ENCODE results near the gene SEMA3D.

The SEMA3D gene

DNA sequence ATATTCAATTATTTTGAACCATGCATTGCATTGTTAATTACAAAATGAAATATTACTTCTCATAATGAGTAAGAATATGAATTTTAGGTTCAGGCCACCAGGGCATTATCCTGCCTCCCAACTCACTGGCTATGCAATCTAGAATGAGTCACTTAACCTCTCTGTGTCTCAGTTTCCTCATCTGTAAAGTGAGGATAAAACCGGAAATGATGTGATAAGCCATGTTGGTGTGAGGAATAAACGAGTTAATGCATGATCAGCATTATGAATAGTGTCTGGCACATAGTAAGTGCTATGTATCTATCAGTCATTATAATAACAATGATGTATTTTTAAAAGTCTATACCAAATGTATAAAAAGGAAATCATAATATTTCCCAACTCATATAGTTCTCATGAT lies 85.5 kb downstream of the SEMA3D start:
- Histone ChIP-seq H4K91ac (ENCODE audit: low read depth, low read length) (no peak overlapping the region), H3K27ac (ENCODE audit: low read depth, low read length) (no peak overlapping the region), H3K4me2 (ENCODE audit: low read length) (no peak overlapping the region), H2AK5ac (ENCODE audit: low read length) (no peak overlapping the region), H2BK12ac (ENCODE audit: low read length) (no peak overlapping the region), H4K12ac (ENCODE audit: low read depth, low read length) (no peak overlapping the region), H3K79me1 (ENCODE audit: low read length) (no peaks in the 10 kb centered on the region), H3K23ac (ENCODE audit: low read length) (no peak overlapping the region), H3K18ac (ENCODE audit: low read length) (no peak overlapping the region), H2BK120ac (ENCODE audit: insufficient read depth, low read length, poor library complexity) (no peak overlapping the region), H3K4ac (ENCODE audit: low read depth, low read length) (no peak overlapping the region), H2AFZ (ENCODE audit: insufficient read depth, low read length, poor library complexity) (no peak overlapping the region), H4K8ac (ENCODE audit: low read depth, low read length) (no peak overlapping the region), H3K14ac (ENCODE audit: low read length) (no peak overlapping the region), H3K27me3 (ENCODE audit: insufficient read depth, low read length) (no peaks in the 10 kb centered on the region), H3K9me3 (ENCODE audit: insufficient read depth, low read depth, low read length) (no peaks in the 10 kb centered on the region), H3K4me3 (ENCODE audit: low read depth, low read length) (no peak overlapping the region), H2BK5ac (ENCODE audit: low read depth, low read length, poor library complexity) (no peak overlapping the region), H3K9ac (ENCODE audit: low read length) (no peak overlapping the region), H3K4me1 (ENCODE audit: control insufficient read depth in 1 of 2, insufficient read depth in 2 of 2, low read length in 2 of 2) (peaks cover 0 to 2% of the 10 kb centered on the region in 2 experiments), H3K79me2 (ENCODE audit: control insufficient read depth, insufficient read depth, low read length, poor library complexity) (no peaks in the 10 kb centered on the region), H3K36me3 (ENCODE audit: control insufficient read depth in 1 of 2, insufficient read depth in 2 of 2, low read length in 2 of 2) (no peaks in the 10 kb centered on the region)
- DNase-seq = no peak
- WGBS (ENCODE audit: extremely low coverage, insufficient coverage, insufficient read length) = no CpG with 5 or more reads among the region's 2 CpGs

GRCh38 chr7:85097844-85098243 lies 89.0 kb downstream of the SEMA3D start:
- no peak for DNase-seq
- H2BK120ac ChIP-seq (ENCODE audit: insufficient read depth, low read length, poor library complexity) = no peak overlapping the region
- H2AFZ ChIP-seq (ENCODE audit: insufficient read depth, low read length, poor library complexity) = no peak overlapping the region
- no peaks in the 10 kb centered on the region for H3K36me3 ChIP-seq (ENCODE audit: control insufficient read depth in 1 of 2, insufficient read depth in 2 of 2, low read length in 2 of 2)
- no peak overlapping the region for H3K27ac ChIP-seq (ENCODE audit: low read depth, low read length)
- H3K4me2 ChIP-seq (ENCODE audit: low read length) = no peak overlapping the region
- no peak overlapping the region for H3K18ac ChIP-seq (ENCODE audit: low read length)
- no peaks in the 10 kb centered on the region for H3K4me1 ChIP-seq (ENCODE audit: control insufficient read depth in 1 of 2, insufficient read depth in 2 of 2, low read length in 2 of 2)
- no peak overlapping the region for H2BK5ac ChIP-seq (ENCODE audit: low read depth, low read length, poor library complexity)
- H4K12ac ChIP-seq (ENCODE audit: low read depth, low read length) = no peak overlapping the region
- no peak overlapping the region for H2AK5ac ChIP-seq (ENCODE audit: low read length)
- no peaks in the 10 kb centered on the region for H3K9me3 ChIP-seq (ENCODE audit: insufficient read depth, low read depth, low read length)
- no peaks in the 10 kb centered on the region for H3K79me1 ChIP-seq (ENCODE audit: low read length)
- no peak overlapping the region for H4K91ac ChIP-seq (ENCODE audit: low read depth, low read length)
- no peak overlapping the region for H3K23ac ChIP-seq (ENCODE audit: low read length)
- no peak overlapping the region for H3K9ac ChIP-seq (ENCODE audit: low read length)
- no peak overlapping the region for H3K14ac ChIP-seq (ENCODE audit: low read length)
- no peak overlapping the region for H3K4me3 ChIP-seq (ENCODE audit: low read depth, low read length)
- H3K4ac ChIP-seq (ENCODE audit: low read depth, low read length) = no peak overlapping the region
- H3K27me3 ChIP-seq (ENCODE audit: insufficient read depth, low read length) = no peaks in the 10 kb centered on the region
- no peak overlapping the region for H2BK12ac ChIP-seq (ENCODE audit: low read length)
- H4K8ac ChIP-seq (ENCODE audit: low read depth, low read length) = no peak overlapping the region
- no peaks in the 10 kb centered on the region for H3K79me2 ChIP-seq (ENCODE audit: control insufficient read depth, insufficient read depth, low read length, poor library complexity)
- no CpG with 5 or more reads among the region's 1 CpG for WGBS (ENCODE audit: extremely low coverage, insufficient coverage, insufficient read length)

GRCh38 chr7:85095806-85096205 lies 91.0 kb downstream of the SEMA3D start:
- Histone ChIP-seq H3K27ac (ENCODE audit: low read depth, low read length) (no peak overlapping the region), H3K27me3 (ENCODE audit: insufficient read depth, low read length) (no peaks in the 10 kb centered on the region), H3K79me1 (ENCODE audit: low read length) (no peaks in the 10 kb centered on the region), H3K9ac (ENCODE audit: low read length) (no peak overlapping the region), H3K4me1 (ENCODE audit: control insufficient read depth in 1 of 2, insufficient read depth in 2 of 2, low read length in 2 of 2) (no peaks in the 10 kb centered on the region), H2BK120ac (ENCODE audit: insufficient read depth, low read length, poor library complexity) (no peak overlapping the region), H3K4ac (ENCODE audit: low read depth, low read length) (no peak overlapping the region), H4K8ac (ENCODE audit: low read depth, low read length) (no peak overlapping the region), H3K23ac (ENCODE audit: low read length) (no peak overlapping the region), H3K4me3 (ENCODE audit: low read depth, low read length) (no peak overlapping the region), H4K91ac (ENCODE audit: low read depth, low read length) (no peak overlapping the region), H2BK5ac (ENCODE audit: low read depth, low read length, poor library complexity) (no peak overlapping the region), H3K79me2 (ENCODE audit: control insufficient read depth, insufficient read depth, low read length, poor library complexity) (no peaks in the 10 kb centered on the region), H4K12ac (ENCODE audit: low read depth, low read length) (no peak overlapping the region), H3K36me3 (ENCODE audit: control insufficient read depth in 1 of 2, insufficient read depth in 2 of 2, low read length in 2 of 2) (no peaks in the 10 kb centered on the region), H2BK12ac (ENCODE audit: low read length) (no peak overlapping the region), H2AFZ (ENCODE audit: insufficient read depth, low read length, poor library complexity) (no peak overlapping the region), H3K4me2 (ENCODE audit: low read length) (no peak overlapping the region), H3K18ac (ENCODE audit: low read length) (no peak overlapping the region), H3K9me3 (ENCODE audit: insufficient read depth, low read depth, low read length) (no peaks in the 10 kb centered on the region), H2AK5ac (ENCODE audit: low read length) (no peak overlapping the region), H3K14ac (ENCODE audit: low read length) (no peak overlapping the region)
- DNase-seq = no peak
- WGBS (ENCODE audit: extremely low coverage, insufficient coverage, insufficient read length) = no CpG with 5 or more reads among the region's 2 CpGs

DNA sequence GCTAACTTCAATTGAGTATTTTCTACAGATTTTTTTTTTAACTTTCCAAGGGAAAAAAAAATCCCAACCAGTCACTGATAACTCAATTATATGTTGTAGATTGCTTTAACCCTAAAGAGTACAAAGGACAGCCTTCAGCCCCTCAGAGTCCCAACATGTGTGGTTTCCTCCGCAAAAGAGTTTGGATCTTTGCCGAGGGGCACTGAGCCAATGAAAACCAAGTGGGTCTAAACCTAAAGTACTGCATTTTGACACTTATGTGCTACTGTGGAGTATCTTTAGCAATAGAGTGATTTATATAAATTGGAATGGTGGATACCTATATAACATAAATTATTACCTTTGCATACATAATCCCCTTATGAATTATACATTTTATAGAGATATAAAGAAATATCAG lies 91.5 kb downstream of the SEMA3D start:
- Histone ChIP-seq H4K12ac (ENCODE audit: low read depth, low read length) (no peak overlapping the region), H2BK5ac (ENCODE audit: low read depth, low read length, poor library complexity) (no peak overlapping the region), H2BK12ac (ENCODE audit: low read length) (no peak overlapping the region), H3K18ac (ENCODE audit: low read length) (no peak overlapping the region), H3K14ac (ENCODE audit: low read length) (no peak overlapping the region), H3K79me2 (ENCODE audit: control insufficient read depth, insufficient read depth, low read length, poor library complexity) (no peaks in the 10 kb centered on the region), H3K4me3 (ENCODE audit: low read depth, low read length) (no peak overlapping the region), H3K4me1 (ENCODE audit: control insufficient read depth in 1 of 2, insufficient read depth in 2 of 2, low read length in 2 of 2) (no peaks in the 10 kb centered on the region), H2AFZ (ENCODE audit: insufficient read depth, low read length, poor library complexity) (no peak overlapping the region), H3K36me3 (ENCODE audit: control insufficient read depth in 1 of 2, insufficient read depth in 2 of 2, low read length in 2 of 2) (no peaks in the 10 kb centered on the region), H3K4ac (ENCODE audit: low read depth, low read length) (no peak overlapping the region), H4K8ac (ENCODE audit: low read depth, low read length) (no peak overlapping the region), H3K27me3 (ENCODE audit: insufficient read depth, low read length) (no peaks in the 10 kb centered on the region), H2AK5ac (ENCODE audit: low read length) (no peak overlapping the region), H3K9me3 (ENCODE audit: insufficient read depth, low read depth, low read length) (no peaks in the 10 kb centered on the region), H3K23ac (ENCODE audit: low read length) (no peak overlapping the region), H3K79me1 (ENCODE audit: low read length) (no peaks in the 10 kb centered on the region), H3K27ac (ENCODE audit: low read depth, low read length) (no peak overlapping the region), H3K4me2 (ENCODE audit: low read length) (no peak overlapping the region), H2BK120ac (ENCODE audit: insufficient read depth, low read length, poor library complexity) (no peak overlapping the region), H3K9ac (ENCODE audit: low read length) (no peak overlapping the region), H4K91ac (ENCODE audit: low read depth, low read length) (no peak overlapping the region)
- DNase-seq = no peak
- no CpG with 5 or more reads among the region's 2 CpGs for WGBS (ENCODE audit: extremely low coverage, insufficient coverage, insufficient read length)

All from trophoblast cell (in vitro differentiated cells and primary cell).